Measurements from ENCODE around the gene SERPINA5. TPM values are rescaled to one million over a fixed set of nuclear protein-coding genes. Genes with fewer than 3 reads are reported as not detected.

SERPINA5 gene
- total RNA-seq, 1 experiment from 2014 or later, result not detected

DNA sequence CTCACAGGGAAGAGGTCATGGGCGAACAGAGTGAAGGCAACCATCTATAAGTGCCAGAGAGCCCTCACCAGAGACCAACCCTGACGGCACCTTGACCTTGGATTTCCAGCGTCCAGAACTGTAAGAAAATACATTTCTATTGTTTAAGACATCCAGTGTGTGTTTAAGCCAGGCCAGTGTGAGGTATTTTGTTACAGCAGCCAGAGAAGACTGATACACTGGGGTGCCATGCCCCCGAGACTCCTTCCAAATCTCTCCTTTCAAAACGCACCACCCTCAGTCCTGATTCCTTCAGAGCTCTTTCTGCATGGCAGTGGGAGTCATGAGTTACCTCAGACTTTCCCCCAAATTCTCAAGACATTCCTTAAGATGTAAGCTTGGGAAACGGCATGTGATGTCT, 2.5 kb upstream of the SERPINA5 start:
- Histone ChIP-seq H3K36me3 (ENCODE audit: low read depth) (no peaks in the 10 kb centered on the region), H3K4me2 (no peak overlapping the region), H3K9me3 (ENCODE audit: insufficient read depth, low read depth) (no peaks in the 10 kb centered on the region), H3K79me2 (ENCODE audit: low read depth) (no peaks in the 10 kb centered on the region), H3F3A (ENCODE audit: insufficient read depth, low read depth) (no peaks in the 10 kb centered on the region), H3K27me3 (ENCODE audit: insufficient read depth, low read depth) (no peaks in the 10 kb centered on the region), H3K9me2 (ENCODE audit: insufficient read depth) (no peaks in the 10 kb centered on the region), H3K4me1 (replicated peaks; ENCODE audit: insufficient read depth) (no peaks in the 10 kb centered on the region), H3K4me3 (no peak overlapping the region), H3K27ac (no peak overlapping the region), H2AFZ (no peak overlapping the region), H4K20me1 (ENCODE audit: insufficient read depth) (no peaks in the 10 kb centered on the region)
- no peak for DNase-seq
- CTCF ChIA-PET, result no interaction called here
- BruUV-seq (replicated peaks), result no TSS peak
- POLR2A ChIA-PET (ENCODE audit: unreplicated experiment), result no interaction called here
- intact Hi-C loops (cut with micrococcal nuclease; ENCODE audit: unreplicated experiment), result no loop called here
- TF ChIP-seq EZH2 (IDR thresholded peaks at IDR 0.05; ENCODE audit: low read depth), result no peak
- TF ChIP-seq, protein P1, sequence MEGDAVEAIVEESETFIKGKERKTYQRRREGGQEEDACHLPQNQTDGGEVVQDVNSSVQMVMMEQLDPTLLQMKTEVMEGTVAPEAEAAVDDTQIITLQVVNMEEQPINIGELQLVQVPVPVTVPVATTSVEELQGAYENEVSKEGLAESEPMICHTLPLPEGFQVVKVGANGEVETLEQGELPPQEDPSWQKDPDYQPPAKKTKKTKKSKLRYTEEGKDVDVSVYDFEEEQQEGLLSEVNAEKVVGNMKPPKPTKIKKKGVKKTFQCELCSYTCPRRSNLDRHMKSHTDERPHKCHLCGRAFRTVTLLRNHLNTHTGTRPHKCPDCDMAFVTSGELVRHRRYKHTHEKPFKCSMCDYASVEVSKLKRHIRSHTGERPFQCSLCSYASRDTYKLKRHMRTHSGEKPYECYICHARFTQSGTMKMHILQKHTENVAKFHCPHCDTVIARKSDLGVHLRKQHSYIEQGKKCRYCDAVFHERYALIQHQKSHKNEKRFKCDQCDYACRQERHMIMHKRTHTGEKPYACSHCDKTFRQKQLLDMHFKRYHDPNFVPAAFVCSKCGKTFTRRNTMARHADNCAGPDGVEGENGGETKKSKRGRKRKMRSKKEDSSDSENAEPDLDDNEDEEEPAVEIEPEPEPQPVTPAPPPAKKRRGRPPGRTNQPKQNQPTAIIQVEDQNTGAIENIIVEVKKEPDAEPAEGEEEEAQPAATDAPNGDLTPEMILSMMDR (conservative IDR thresholded peaks at IDR 0.05), result no peak

DNA sequence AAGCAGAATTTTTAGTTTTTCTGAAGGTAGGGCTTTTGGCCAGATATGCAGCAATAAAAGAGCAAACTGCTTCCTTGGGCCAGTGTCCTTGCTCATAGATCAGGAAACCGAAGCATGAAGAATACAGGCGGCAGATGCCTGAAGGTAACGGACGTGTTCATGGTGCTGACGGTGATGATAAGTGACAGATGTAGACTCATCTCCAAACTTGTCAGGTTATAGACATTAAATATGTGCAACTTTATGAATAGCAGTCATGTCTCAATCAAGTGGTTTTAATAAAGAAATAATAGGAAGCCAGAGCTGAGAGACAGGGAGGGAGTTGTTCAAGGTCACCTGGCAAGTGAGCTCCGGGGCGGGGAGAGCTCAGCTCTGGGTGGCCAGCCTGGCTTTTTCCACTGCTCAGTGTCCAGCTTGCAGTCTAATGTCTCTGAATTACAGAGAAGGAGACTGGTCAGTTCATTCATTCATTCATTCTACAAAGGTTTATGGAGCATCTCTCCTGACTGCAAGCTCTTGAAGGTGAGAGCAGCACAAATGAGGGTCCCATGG, 1.0 kb downstream of the SERPINA5 start:
- no peaks in the 10 kb centered on the region for H3K36me3 ChIP-seq (ENCODE audit: low read depth)
- ChIA-PET CTCF (no interaction called here), POLR2A (ENCODE audit: unreplicated experiment) (no interaction called here)
- H3K4me2 ChIP-seq, result no peak overlapping the region
- H3K9me2 ChIP-seq (ENCODE audit: insufficient read depth), result no peaks in the 10 kb centered on the region
- no peak for DNase-seq
- no peaks in the 10 kb centered on the region for H3K9me3 ChIP-seq (ENCODE audit: insufficient read depth, low read depth)
- H3K4me3 ChIP-seq, result no peak overlapping the region
- no peaks in the 10 kb centered on the region for H3F3A ChIP-seq (ENCODE audit: insufficient read depth, low read depth)
- H3K79me2 ChIP-seq (ENCODE audit: low read depth), result no peaks in the 10 kb centered on the region
- H3K27me3 ChIP-seq (ENCODE audit: insufficient read depth, low read depth), result no peaks in the 10 kb centered on the region
- H2AFZ ChIP-seq, result no peak overlapping the region
- TF ChIP-seq, protein P1 (conservative IDR thresholded peaks at IDR 0.05), result no peak
- no peak for TF ChIP-seq EZH2 (IDR thresholded peaks at IDR 0.05; ENCODE audit: low read depth)
- no peaks in the 10 kb centered on the region for H4K20me1 ChIP-seq (ENCODE audit: insufficient read depth)
- intact Hi-C loops (cut with micrococcal nuclease; ENCODE audit: unreplicated experiment), result no loop called here
- H3K27ac ChIP-seq, result no peak overlapping the region
- BruUV-seq (replicated peaks), result no TSS peak
- H3K4me1 ChIP-seq (replicated peaks; ENCODE audit: insufficient read depth), result no peaks in the 10 kb centered on the region

DNA sequence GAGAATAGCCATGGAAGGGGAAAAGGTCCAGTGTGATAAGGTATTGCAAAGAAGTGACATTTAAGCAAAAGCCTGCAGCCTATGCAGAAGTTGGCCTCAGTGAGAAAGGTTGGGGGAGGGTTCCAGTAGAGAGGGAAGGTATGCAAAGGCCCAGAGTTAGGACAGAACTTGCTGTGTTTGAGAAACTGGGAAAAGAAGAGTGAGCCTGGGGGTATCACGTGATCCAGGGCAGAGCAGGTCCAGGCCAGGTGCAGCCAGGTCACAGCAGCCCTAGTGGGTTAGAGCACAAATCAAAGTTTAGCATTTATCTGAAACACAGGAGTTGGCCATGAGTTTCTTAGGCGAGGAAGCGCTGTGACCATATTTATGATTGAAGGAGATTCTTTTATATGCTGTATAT, 1.6 kb downstream of the SERPINA5 start:
- DNase-seq, result no peak
- CTCF ChIA-PET, result no interaction called here
- no peak overlapping the region for H3K4me3 ChIP-seq
- POLR2A ChIA-PET (ENCODE audit: unreplicated experiment), result no interaction called here
- H4K20me1 ChIP-seq (ENCODE audit: insufficient read depth), result no peaks in the 10 kb centered on the region
- TF ChIP-seq EZH2 (IDR thresholded peaks at IDR 0.05; ENCODE audit: low read depth), result no peak
- TF ChIP-seq, protein P1 (conservative IDR thresholded peaks at IDR 0.05), result no peak
- H3K27ac ChIP-seq, result no peak overlapping the region
- no peaks in the 10 kb centered on the region for H3K9me2 ChIP-seq (ENCODE audit: insufficient read depth)
- no peaks in the 10 kb centered on the region for H3K27me3 ChIP-seq (ENCODE audit: insufficient read depth, low read depth)
- H3K9me3 ChIP-seq (ENCODE audit: insufficient read depth, low read depth), result no peaks in the 10 kb centered on the region
- BruUV-seq (replicated peaks), result no TSS peak
- no peak overlapping the region for H2AFZ ChIP-seq
- no peak overlapping the region for H3K4me2 ChIP-seq
- no peaks in the 10 kb centered on the region for H3K36me3 ChIP-seq (ENCODE audit: low read depth)
- H3F3A ChIP-seq (ENCODE audit: insufficient read depth, low read depth), result no peaks in the 10 kb centered on the region
- no peaks in the 10 kb centered on the region for H3K4me1 ChIP-seq (replicated peaks; ENCODE audit: insufficient read depth)
- no peaks in the 10 kb centered on the region for H3K79me2 ChIP-seq (ENCODE audit: low read depth)
- intact Hi-C loops (cut with micrococcal nuclease; ENCODE audit: unreplicated experiment), result no loop called here

Data from PC-9 (cell line).